Tibial nerve (tissue), 4 donors: ENCODE results near the gene HOXA9. TPM values are rescaled to one million over a fixed set of nuclear protein-coding genes. Genes with fewer than 3 reads are reported as not detected.
A peak's percentile ranks its signal among the peaks of the same experiment; 100 is the strongest.

Experiments used
- DNase-seq, 2 donors: peaks; one replicate each; pipeline ENCODE4 v3.0.0-alpha.2; 2019; ENCODE audit warnings: low spot score in 2 of 2
- H3K27ac ChIP-seq, 4 donors: fragments of 200-600 bp; sonication (generic) in 3 of 4; one replicate each; pipeline ENCODE4 v1.5.1; 2017 to 2019; ENCODE audit warnings: mild to moderate bottlenecking in 1 of 4
- H3K27me3 ChIP-seq, 2 donors: fragments of 200-600 bp; sonication (generic) in 1 of 2; one replicate each; pipeline versions ENCODE4 v1.5.1 to v1.6.0; 2017 to 2019
- H3K36me3 ChIP-seq, 3 donors: fragments of 200-600 bp; sonication (generic); one replicate each; pipeline ENCODE4 v1.5.1; 2018 to 2019
- H3K4me1 ChIP-seq, 4 donors: fragments of 200-600 bp; sonication (generic) in 3 of 4; one replicate each; pipeline ENCODE4 v1.5.1; 2017 to 2019
- H3K4me3 ChIP-seq, 4 donors: fragments of 200-600 bp; sonication (generic) in 3 of 4; one replicate each; pipeline ENCODE4 v1.5.1; 2017 to 2019; ENCODE audit warnings: mild to moderate bottlenecking in 1 of 4, moderate library complexity in 1 of 4
- H3K9me3 ChIP-seq, 4 donors: fragments of 200-600 bp; sonication (generic) in 3 of 4; one replicate each; pipeline ENCODE4 v1.5.1; 2017 to 2019
- CTCF ChIP-seq, 5 experiments: fragments of 200-600 bp in 3 of 5; fragments of 450-650 bp in 2 of 5; sonication (generic) in 3 of 5; IDR thresholded peaks; one replicate each; pipeline ENCODE4 v1.5.1; 2016 to 2019; ENCODE audit warnings: antibody characterized with exemption in 5 of 5, mild to moderate bottlenecking in 3 of 5, moderate library complexity in 2 of 5
- EP300 ChIP-seq, 2 donors: sonication (generic); formaldehyde crosslinking; IDR thresholded peaks; one replicate each; pipeline ENCODE4 v1.6.1; 2017; ENCODE audit warnings: antibody characterized with exemption in 2 of 2, mild to moderate bottlenecking in 1 of 2
- POLR2A ChIP-seq, 2 donors: fragments of 450-650 bp; IDR thresholded peaks; one replicate each; pipeline ENCODE4 v1.6.1; 2017; ENCODE audit warnings: antibody characterized with exemption in 2 of 2, mild to moderate bottlenecking in 2 of 2, moderate library complexity in 2 of 2
- WGBS, 2 donors: methylation state at CpG; one replicate each; pipeline ENCODE4 v1.1.5; 2018; 5-methylcytosine and 5-hydroxymethylcytosine counted together
- total RNA-seq, 4 donors: library from RNA; depleted of rRNA; stranded (reverse); fragments of >200 nt; gene quantifications; one replicate each; pipeline ENCODE4 v1.1.0, GENCODE V29; 2016

HOXA9 gene
- total RNA-seq, 4 donors from 2014 or later: 10.5 to 13.8 (median 12.7) TPM

- Histone ChIP-seq H3K9me3 (no peaks in the 10 kb centered on the region), H3K4me1 (peaks cover 0 to 54% (median 7%) of the 10 kb centered on the region in 4 donors), H3K27me3 (peaks cover 0 to 97% of the 10 kb centered on the region in 2 donors), H3K27ac (peak overlapping the region in 3 of 4 donors; percentile 19 to 55 (median 46)), H3K36me3 (peaks cover 0 to 28% (median 0%) of the 10 kb centered on the region in 3 donors), H3K4me3 (no peak overlapping the region)
- no peak for DNase-seq
- WGBS, 2 donors: 37 to 55% methylated on average over 31 of the region's 31 CpGs
- TF ChIP-seq POLR2A (IDR thresholded peaks at IDR 0.05): no peak
- TF ChIP-seq EP300 (IDR thresholded peaks at IDR 0.05): no peak
- TF ChIP-seq CTCF (IDR thresholded peaks at IDR 0.05): no peak
Measured at GRCh38 chr7:27144781-27145164, 20.6 kb downstream of the HOXA9 start.

GRCh38 chr7:27143950-27144780, 21.2 kb downstream of the HOXA9 start:
- H3K4me3 ChIP-seq: peak overlapping the region in 2 of 4 donors; percentile 28 to 54
- DNase-seq: no peak
- H3K27ac ChIP-seq: peak overlapping the region in 3 of 4 donors; percentile 19 to 55 (median 46)

GRCh38 chr7:27143023-27143949, 22.1 kb downstream of the HOXA9 start, which contains the start of gene HOXA5:
Gene HOXA5 (minus strand): TSS chr7:27143681. CDS start chr7:27143607, 74 bp downstream.
- no peak for DNase-seq
- peaks cover 0 to 33% (median 0%) of the 10 kb centered on the region in 3 donors for H3K36me3 ChIP-seq
- no peaks in the 10 kb centered on the region for H3K9me3 ChIP-seq
- 23 to 43% methylated on average over 40 to 59 of the region's 86 CpGs for WGBS, 2 donors
- H3K4me3 ChIP-seq: peak within 1 kb of the TSS; percentile 28 to 54 (median 44)
- TF ChIP-seq EP300 (IDR thresholded peaks at IDR 0.05) (peak; percentile 51 to 68), POLR2A (IDR thresholded peaks at IDR 0.05) (peak in 1 of 2 donors; percentile 51), CTCF (IDR thresholded peaks at IDR 0.05) (peak; percentile 42 to 82 (median 63))
- H3K27ac ChIP-seq: peak within 1 kb of the TSS; percentile 25 to 83 (median 76)
- peaks cover 0 to 60% (median 5%) of the 10 kb centered on the region in 4 donors for H3K4me1 ChIP-seq
- H3K27me3 ChIP-seq: peaks cover 0 to 96% of the 10 kb centered on the region in 2 donors

More at GRCh38 chr7:27143950-27144780, 21.2 kb downstream of the HOXA9 start:
- WGBS, 2 donors: 36 to 59% methylated on average over 40 of the region's 40 CpGs
- Histone ChIP-seq H3K27me3 (peaks cover 0 to 97% of the 10 kb centered on the region in 2 donors), H3K4me1 (peaks cover 0 to 55% (median 7%) of the 10 kb centered on the region in 4 donors), H3K9me3 (no peaks in the 10 kb centered on the region), H3K36me3 (peaks cover 0 to 33% (median 0%) of the 10 kb centered on the region in 3 donors)
- TF ChIP-seq EP300 (IDR thresholded peaks at IDR 0.05) (no peak), CTCF (IDR thresholded peaks at IDR 0.05) (no peak), POLR2A (IDR thresholded peaks at IDR 0.05) (no peak)

- Histone ChIP-seq H3K4me1 (peaks cover 0 to 58% (median 2%) of the 10 kb centered on the region in 4 donors), H3K27me3 (peaks cover 0 to 89% of the 10 kb centered on the region in 2 donors), H3K9me3 (no peaks in the 10 kb centered on the region), H3K4me3 (peak overlapping the region; percentile 28 to 54 (median 44)), H3K27ac (peak overlapping the region; percentile 25 to 83 (median 76)), H3K36me3 (peaks cover 0 to 33% (median 0%) of the 10 kb centered on the region in 3 donors)
- DNase-seq: no peak
- no peak for TF ChIP-seq EP300 (IDR thresholded peaks at IDR 0.05)
- no peak for TF ChIP-seq POLR2A (IDR thresholded peaks at IDR 0.05)
- TF ChIP-seq CTCF (IDR thresholded peaks at IDR 0.05): no peak
- WGBS, 2 donors: 26 to 43% methylated on average over 29 of the region's 29 CpGs
Measured at GRCh38 chr7:27142580-27143022, 22.7 kb downstream of the HOXA9 start.
